Measurements from ENCODE around the gene ARHGAP6. TPM values are rescaled to one million over a fixed set of nuclear protein-coding genes. Genes with fewer than 3 reads are reported as not detected.

Gene ARHGAP6
- polyA plus RNA-seq, 3 donors: 0.31 to 1.1 (median 0.40) TPM

GRCh38 chrX:11472381-11472780 is 193.3 kb downstream of the ARHGAP6 start:
- WGBS (ENCODE audit: insufficient coverage): 90% methylated on average over 2 of the region's 2 CpGs
- Histone ChIP-seq H3K9me3 (replicated peaks in 1 of 2; ENCODE audit: control insufficient read depth in 1 of 2, insufficient read depth in 1 of 2, low read length in 2 of 2) (no peaks in the 10 kb centered on the region), H3K79me2 (ENCODE audit: insufficient read depth, low read length) (no peaks in the 10 kb centered on the region), H3K27me3 (ENCODE audit: control insufficient read depth in 2 of 2, insufficient read depth in 2 of 2, low read length in 2 of 2) (no peaks in the 10 kb centered on the region), H2AFZ (ENCODE audit: insufficient read depth, low read depth, low read length, poor library complexity, severe bottlenecking) (no peak overlapping the region), H3K4me1 (ENCODE audit: control insufficient read depth in 1 of 2, insufficient read depth in 2 of 2, low read length in 2 of 2) (no peaks in the 10 kb centered on the region), H4K20me1 (ENCODE audit: insufficient read depth, low read length) (no peaks in the 10 kb centered on the region), H3K27ac (ENCODE audit: low read depth in 1 of 2, low read length in 2 of 2) (no peak overlapping the region), H3K9ac (ENCODE audit: insufficient read depth, low read length, poor library complexity, severe bottlenecking) (no peak overlapping the region), H3K4me2 (replicated peaks; ENCODE audit: extremely low read depth, low read length, poor library complexity, severe bottlenecking) (no peak overlapping the region), H3K4me3 (replicated peaks in 1 of 3; ENCODE audit: low read depth in 2 of 3, low read length in 3 of 3) (no peak overlapping the region), H3K36me3 (replicated peaks in 1 of 2; ENCODE audit: control insufficient read depth in 1 of 2, insufficient read depth in 2 of 2, low read length in 2 of 2) (no peaks in the 10 kb centered on the region)
- TF ChIP-seq CTCF (IDR thresholded peaks at IDR 0.05): no peak
- Mint-ChIP-seq H3K4me1 (no peaks in the 10 kb centered on the region), H3K4me3 (no peak overlapping the region), H3K27me3 (ENCODE audit: low read depth in 3 of 3) (peaks cover 0 to 6% (median 2%) of the 10 kb centered on the region in 3 donors), H3K36me3 (no peaks in the 10 kb centered on the region), H3K27ac (no peak overlapping the region), H3K9me3 (peaks cover 0 to 4% (median 0%) of the 10 kb centered on the region in 7 donors)
- no peak for DNase-seq
- intact Hi-C loops (cut with micrococcal nuclease): no loop called here

- H3K4me3 ChIP-seq (replicated peaks in 1 of 3; ENCODE audit: low read depth in 2 of 3, low read length in 3 of 3): no peak overlapping the region
- no peaks in the 10 kb centered on the region for H4K20me1 ChIP-seq (ENCODE audit: insufficient read depth, low read length)
- intact Hi-C loops (cut with micrococcal nuclease): no loop called here
- no peak for TF ChIP-seq CTCF (IDR thresholded peaks at IDR 0.05)
- H3K27me3 ChIP-seq (ENCODE audit: control insufficient read depth in 2 of 2, insufficient read depth in 2 of 2, low read length in 2 of 2): no peaks in the 10 kb centered on the region
- no peak overlapping the region for H2AFZ ChIP-seq (ENCODE audit: insufficient read depth, low read depth, low read length, poor library complexity, severe bottlenecking)
- H3K27ac ChIP-seq (ENCODE audit: low read depth in 1 of 2, low read length in 2 of 2): no peak overlapping the region
- no peaks in the 10 kb centered on the region for H3K9me3 ChIP-seq (replicated peaks in 1 of 2; ENCODE audit: control insufficient read depth in 1 of 2, insufficient read depth in 1 of 2, low read length in 2 of 2)
- H3K36me3 ChIP-seq (replicated peaks in 1 of 2; ENCODE audit: control insufficient read depth in 1 of 2, insufficient read depth in 2 of 2, low read length in 2 of 2): no peaks in the 10 kb centered on the region
- H3K9me3 Mint-ChIP-seq: peaks cover 0 to 7% (median 0%) of the 10 kb centered on the region in 7 donors
- H3K4me3 Mint-ChIP-seq: no peak overlapping the region
- no peak overlapping the region for H3K4me2 ChIP-seq (replicated peaks; ENCODE audit: extremely low read depth, low read length, poor library complexity, severe bottlenecking)
- H3K36me3 Mint-ChIP-seq: no peaks in the 10 kb centered on the region
- no CpG with 5 or more reads among the region's 1 CpG for WGBS (ENCODE audit: insufficient coverage)
- no peaks in the 10 kb centered on the region for H3K4me1 Mint-ChIP-seq
- no peak overlapping the region for H3K27ac Mint-ChIP-seq
- H3K27me3 Mint-ChIP-seq (ENCODE audit: low read depth in 3 of 3): peaks cover 0 to 6% (median 4%) of the 10 kb centered on the region in 3 donors
- no peaks in the 10 kb centered on the region for H3K79me2 ChIP-seq (ENCODE audit: insufficient read depth, low read length)
- H3K9ac ChIP-seq (ENCODE audit: insufficient read depth, low read length, poor library complexity, severe bottlenecking): no peak overlapping the region
- no peaks in the 10 kb centered on the region for H3K4me1 ChIP-seq (ENCODE audit: control insufficient read depth in 1 of 2, insufficient read depth in 2 of 2, low read length in 2 of 2)
- no peak for DNase-seq
Measured at GRCh38 chrX:11470250-11470974, 195.3 kb downstream of the ARHGAP6 start.
